Measurements from ENCODE around the gene PDCD2L.
"Not testable (repeated sequence)": the region's sequence is repeated elsewhere in the genome, so short reads cannot be mapped to it uniquely, and the experiment has no call there.

- TF ChIP-seq RAD21 (IDR thresholded peaks at IDR 0.05; ENCODE audit: insufficient read depth, low read depth, low read length); FOS (IDR thresholded peaks at IDR 0.05; ENCODE audit: borderline replicate concordance, extremely low read depth, insufficient read length); RFX5 (IDR thresholded peaks at IDR 0.05; ENCODE audit: low read depth, low read length): not testable (repeated sequence)
Measured at GRCh38 chr19:34400844-34401243, 3.4 kb upstream of the PDCD2L start.
